SK-N-SH treated with all-trans-retinoic acid at 6 μM for 48 hours (cell line): ENCODE data around the gene ERBB2.

ENCODE experiments used
- ATAC-seq: fragments of 200-7000 bp; cut with Tn5 transposase; 3 replicates; pipeline ENCODE4 v1.9.1; 2020; ENCODE audit warnings: mild to moderate bottlenecking, moderate library complexity
- BACH2 ChIP-seq: fragments of 250-450 bp; sonication (Bioruptor Pico); IDR thresholded peaks from 2 replicates; pipeline ENCODE4 v1.9.0; 2021; ENCODE audit warnings: mild to moderate bottlenecking, borderline replicate concordance
- CREB5 ChIP-seq: fragments of 250-450 bp; sonication (Bioruptor Pico); IDR thresholded peaks from 2 replicates; pipeline ENCODE4 v1.5.1; 2020; ENCODE audit warnings: low read depth, mild to moderate bottlenecking, moderate library complexity
- CSDC2 ChIP-seq: fragments of 250-450 bp; sonication (Bioruptor Pico); IDR thresholded peaks from 2 replicates; pipeline ENCODE4 v1.5.0; 2020; ENCODE audit warnings: mild to moderate bottlenecking, moderate library complexity
- CSRNP3 ChIP-seq: fragments of 250-450 bp; sonication (Bioruptor Pico); IDR thresholded peaks from 2 replicates; pipeline ENCODE4 v1.5.1; 2021; ENCODE audit warnings: mild to moderate bottlenecking, moderate library complexity
- ESRRG ChIP-seq: fragments of 250-450 bp; sonication (Bioruptor Pico); IDR thresholded peaks from 2 replicates; pipeline ENCODE4 v1.6.1; 2021; ENCODE audit warnings: mild to moderate bottlenecking
- GLIS3 ChIP-seq: fragments of 250-450 bp; sonication (Bioruptor Pico); IDR thresholded peaks from 2 replicates; pipeline ENCODE4 v1.5.0; 2020; ENCODE audit warnings: mild to moderate bottlenecking, moderate library complexity
- ISL1 ChIP-seq: fragments of 250-450 bp; sonication (Bioruptor Pico); IDR thresholded peaks from 2 replicates; pipeline ENCODE4 v2.1.2; 2022; ENCODE audit warnings: mild to moderate bottlenecking, moderate library complexity
- OSR1 ChIP-seq: fragments of 250-450 bp; sonication (Bioruptor Pico); IDR thresholded peaks from 2 replicates; pipeline ENCODE4 v1.8.0; 2022; ENCODE audit warnings: moderate library complexity, mild to moderate bottlenecking, inconsistent platforms
- PATZ1 ChIP-seq: fragments of 250-450 bp; sonication (Bioruptor Pico); IDR thresholded peaks from 2 replicates; pipeline ENCODE4 v1.8.0; 2020; ENCODE audit warnings: mild to moderate bottlenecking, moderate library complexity, borderline replicate concordance
- POU6F1 ChIP-seq: fragments of 250-450 bp; sonication (Bioruptor Pico); IDR thresholded peaks from 2 replicates; pipeline ENCODE4 v1.8.0; 2021; ENCODE audit warnings: low read depth, mild to moderate bottlenecking, moderate library complexity, borderline replicate concordance
- PPARA ChIP-seq: fragments of 250-450 bp; sonication (Bioruptor Pico); IDR thresholded peaks from 2 replicates; pipeline ENCODE4 v1.5.0; 2020; ENCODE audit warnings: mild to moderate bottlenecking, borderline replicate concordance
- SNAI2 ChIP-seq: fragments of 250-450 bp; sonication (Bioruptor Pico); IDR thresholded peaks from 2 replicates; pipeline ENCODE4 v1.5.0; 2020; ENCODE audit warnings: mild to moderate bottlenecking, moderate library complexity
- TOX ChIP-seq: fragments of 250-450 bp; sonication (Bioruptor Pico); IDR thresholded peaks from 2 replicates; pipeline ENCODE4 v1.8.0; 2021; ENCODE audit warnings: mild to moderate bottlenecking, moderate library complexity, borderline replicate concordance
- TSHZ2 ChIP-seq: fragments of 250-450 bp; sonication (Bioruptor Pico); IDR thresholded peaks from 2 replicates; pipeline ENCODE4 v1.5.0; 2020; ENCODE audit warnings: mild to moderate bottlenecking, moderate library complexity
- ZC3H10 ChIP-seq: fragments of 250-450 bp; sonication (Bioruptor Pico); IDR thresholded peaks from 2 replicates; pipeline ENCODE4 v1.5.1; 2021; ENCODE audit warnings: mild to moderate bottlenecking, moderate library complexity
- ZFP3 ChIP-seq: fragments of 250-450 bp; sonication (Bioruptor Pico); IDR thresholded peaks from 2 replicates; pipeline ENCODE4 v1.5.0; 2020; ENCODE audit warnings: mild to moderate bottlenecking, moderate library complexity
- ZFP30 ChIP-seq: fragments of 450-650 bp; formaldehyde crosslinking; IDR thresholded peaks from 2 replicates; pipeline ENCODE4 v1.5.0; 2022; ENCODE audit warnings: mild to moderate bottlenecking, moderate library complexity
- ZNF565 ChIP-seq: fragments of 450-650 bp; formaldehyde crosslinking; conservative IDR thresholded peaks from 2 replicates; pipeline ENCODE4 v1.5.0; 2020; ENCODE audit warnings: low read depth, mild to moderate bottlenecking, moderate library complexity
- ZNF70 ChIP-seq: fragments of 450-650 bp; formaldehyde crosslinking; IDR thresholded peaks from 2 replicates; pipeline ENCODE4 v1.5.0; 2020; ENCODE audit warnings: mild to moderate bottlenecking, moderate library complexity
- ZNF8 ChIP-seq: fragments of 450-650 bp; formaldehyde crosslinking; IDR thresholded peaks from 2 replicates; pipeline ENCODE4 v1.5.0; 2020; ENCODE audit warnings: mild to moderate bottlenecking, moderate library complexity

ERBB2 gene

GRCh38 chr17:39661744-39662541 lies 37.9 kb upstream of the ERBB2 start (continued):
- TF ChIP-seq TSHZ2 (CRISPR knock-in tag), result no peak

- no peak for ATAC-seq
- TF ChIP-seq POU6F1 (CRISPR knock-in tag) (no peak), ZFP3 (CRISPR knock-in tag) (no peak), ZNF70 (no peak), CREB5 (CRISPR knock-in tag) (no peak), TSHZ2 (CRISPR knock-in tag) (no peak), PPARA (no peak), ZFP30 (CRISPR knock-in tag) (no peak), ZNF565 (no peak), ZC3H10 (CRISPR knock-in tag) (no peak), PATZ1 (CRISPR knock-in tag) (no peak), SNAI2 (CRISPR knock-in tag) (no peak), CSDC2 (CRISPR knock-in tag) (no peak), ESRRG (no peak), TOX (no peak), ZNF8 (CRISPR knock-in tag) (no peak)
Measured at GRCh38 chr17:39662551-39663339, 37.1 kb upstream of the ERBB2 start.

- TF ChIP-seq GLIS3 (CRISPR knock-in tag), result no peak
- TF ChIP-seq ZFP3 (CRISPR knock-in tag), result no peak
- TF ChIP-seq ISL1 (CRISPR knock-in tag), result no peak
- no peak for TF ChIP-seq CSRNP3
- TF ChIP-seq ZFP30 (CRISPR knock-in tag), result no peak
- no peak for TF ChIP-seq BACH2 (CRISPR knock-in tag)
- no peak for TF ChIP-seq POU6F1 (CRISPR knock-in tag)
- no peak for TF ChIP-seq ZNF8 (CRISPR knock-in tag)
- no peak for TF ChIP-seq ZNF565
- TF ChIP-seq PATZ1 (CRISPR knock-in tag), result no peak
- TF ChIP-seq OSR1 (CRISPR knock-in tag), result no peak
- no peak for ATAC-seq
Measured at GRCh38 chr17:39663340-39663687, 36.5 kb upstream of the ERBB2 start.
